DMS53 treated with DMSO at 0.1 percent for 48 hours (cell line): ENCODE data around the gene ASXL2.
"Not testable (repeated sequence)": the region's sequence is repeated elsewhere in the genome, so short reads cannot be mapped to it uniquely, and the experiment has no call there.

ENCODE experiments used
- DNase-seq: peaks from one replicate; lab custom pipeline; 2025; ENCODE audit not compliant: unreplicated experiment; lab: John Stamatoyannopoulos, UW

ASXL2 gene

GRCh38 chr2:25742501-25742900, 135.8 kb downstream of the ASXL2 start:
- DNase-seq: no peak

- DNase-seq: peak; percentile 25
Observed at GRCh38 chr2:25740810-25741381, 137.4 kb downstream of the ASXL2 start.

- no peak for DNase-seq
Observed at GRCh38 chr2:25738383-25739343, 139.6 kb downstream of the ASXL2 start.

- no peak for DNase-seq
Observed at GRCh38 chr2:25736899-25737515, 141.3 kb downstream of the ASXL2 start.

- no peak for DNase-seq
Observed at GRCh38 chr2:25735835-25736234, 142.5 kb downstream of the ASXL2 start.

GRCh38 chr2:25728559-25728958, 149.7 kb downstream of the ASXL2 start:
- no peak for DNase-seq

- no peak for DNase-seq
Observed at GRCh38 chr2:25726522-25726921, 151.8 kb downstream of the ASXL2 start.

- no peak for DNase-seq
Observed at GRCh38 chr2:25725877-25726276, 152.4 kb downstream of the ASXL2 start.

GRCh38 chr2:25724756-25725155, 153.5 kb downstream of the ASXL2 start:
- DNase-seq: no peak

GRCh38 chr2:25722224-25722623, 156.1 kb downstream of the ASXL2 start:
- DNase-seq: no peak

- no peak for DNase-seq
Observed at GRCh38 chr2:25720575-25720974, 157.7 kb downstream of the ASXL2 start.

- no peak for DNase-seq
Observed at GRCh38 chr2:25714740-25715139, 163.5 kb downstream of the ASXL2 start.

- DNase-seq: no peak
Observed at GRCh38 chr2:25712455-25712854, 165.8 kb downstream of the ASXL2 start.

- DNase-seq: no peak
Observed at GRCh38 chr2:25711675-25712354, 166.5 kb downstream of the ASXL2 start.

- no peak for DNase-seq
Observed at GRCh38 chr2:25710750-25711149, 167.5 kb downstream of the ASXL2 start.

GRCh38 chr2:25709349-25709748, 168.9 kb downstream of the ASXL2 start:
- no peak for DNase-seq

GRCh38 chr2:25707927-25708590, 170.2 kb downstream of the ASXL2 start:
- DNase-seq: no peak

- not testable (repeated sequence) for DNase-seq
Observed at GRCh38 chr2:25705575-25705974, 172.7 kb downstream of the ASXL2 start.

- no peak for DNase-seq
Observed at GRCh38 chr2:25701801-25702200, 176.5 kb downstream of the ASXL2 start.

GRCh38 chr2:25700221-25700660, 178.0 kb downstream of the ASXL2 start:
- peak; percentile 23 for DNase-seq

GRCh38 chr2:25699216-25699615, 179.1 kb downstream of the ASXL2 start:
- no peak for DNase-seq
